GM12864 (cell line): Measurements from ENCODE around the gene ADGRL1.
A peak's percentile ranks its signal among the peaks of the same experiment; 100 is the strongest.
"Not testable (repeated sequence)": the region's sequence is repeated elsewhere in the genome, so short reads cannot be mapped to it uniquely, and the experiment has no call there.

Source experiments
- DNase-seq: peaks from one replicate; pipeline ENCODE4 v3.0.0-alpha.2; 2011; ENCODE audit warnings: low read depth
- H3K4me3 ChIP-seq: 2 replicates; pipeline ENCODE4 v1.5.1; 2011; ENCODE audit warnings: mild to moderate bottlenecking, low read depth, low read length, control low read depth
- CTCF ChIP-seq: IDR thresholded peaks from 2 replicates; pipeline ENCODE4 v1.5.1; 2011; ENCODE audit warnings: low read depth, mild to moderate bottlenecking, moderate library complexity, low read length, control low read depth, inconsistent platforms; ENCODE audit errors: missing control alignments

The ADGRL1 gene

GRCh38 chr19:14205452-14206287, at the start of gene ADGRL1:
TSS of gene ADGRL1 (minus strand) at chr19:14206169. CDS start at chr19:14183602, 22,567 bp downstream.
- DNase-seq = not testable (repeated sequence)
- peak within 1 kb of the TSS; percentile 52 for H3K4me3 ChIP-seq

GRCh38 chr19:14255316-14255715, 49.3 kb upstream of the ADGRL1 start:
- not testable (repeated sequence) for DNase-seq, H3K4me3 ChIP-seq

GRCh38 chr19:14253822-14254599, 48.0 kb upstream of the ADGRL1 start:
- not testable (repeated sequence) for H3K4me3 ChIP-seq, DNase-seq

- H3K4me3 ChIP-seq, DNase-seq: not testable (repeated sequence)
These were observed 46.2 kb upstream of the ADGRL1 start for GRCh38 chr19:14252136-14252535.

- DNase-seq = no peak
- no peak for TF ChIP-seq CTCF
- no peak overlapping the region for H3K4me3 ChIP-seq
These were observed 44.9 kb upstream of the ADGRL1 start for GRCh38 chr19:14250870-14251269.

GRCh38 chr19:14250315-14250714, 44.3 kb upstream of the ADGRL1 start:
- H3K4me3 ChIP-seq, DNase-seq: not testable (repeated sequence)

- DNase-seq, H3K4me3 ChIP-seq: not testable (repeated sequence)
These were observed 43.9 kb upstream of the ADGRL1 start for GRCh38 chr19:14249891-14250290.

- DNase-seq, H3K4me3 ChIP-seq: not testable (repeated sequence)
These were observed 43.2 kb upstream of the ADGRL1 start for GRCh38 chr19:14249012-14249754.

- DNase-seq = no peak
- no peak overlapping the region for H3K4me3 ChIP-seq
- no peak for TF ChIP-seq CTCF
These were observed 42.6 kb upstream of the ADGRL1 start for GRCh38 chr19:14248578-14249011.

- H3K4me3 ChIP-seq, DNase-seq: not testable (repeated sequence)
These were observed 41.8 kb upstream of the ADGRL1 start for GRCh38 chr19:14247548-14248471.

- not testable (repeated sequence) for H3K4me3 ChIP-seq, DNase-seq
These were observed 41.2 kb upstream of the ADGRL1 start for GRCh38 chr19:14247205-14247547.

- H3K4me3 ChIP-seq, DNase-seq: not testable (repeated sequence)
These were observed 38.4 kb upstream of the ADGRL1 start for GRCh38 chr19:14244393-14244792.

GRCh38 chr19:14243718-14244117, 37.7 kb upstream of the ADGRL1 start:
- DNase-seq, H3K4me3 ChIP-seq: not testable (repeated sequence)
